Posterior cingulate gyrus (tissue), 11 donors: ENCODE results near the gene WDR90.
A peak's percentile ranks its signal among the peaks of the same experiment; 100 is the strongest.

Experiments used
- DNase-seq, 10 donors: peaks; one replicate each; pipeline versions ENCODE4 v3.0.0 to v3.0.0-alpha.2; 2020 to 2021; ENCODE audit warnings: mixed read lengths in 3 of 10
- intact Hi-C: fragments of 100-400 bp; cut with DNase I; formaldehyde crosslinking; loops from one replicate; pipeline ENCODE4 v1.15.1; 2023

WDR90 gene

DNA sequence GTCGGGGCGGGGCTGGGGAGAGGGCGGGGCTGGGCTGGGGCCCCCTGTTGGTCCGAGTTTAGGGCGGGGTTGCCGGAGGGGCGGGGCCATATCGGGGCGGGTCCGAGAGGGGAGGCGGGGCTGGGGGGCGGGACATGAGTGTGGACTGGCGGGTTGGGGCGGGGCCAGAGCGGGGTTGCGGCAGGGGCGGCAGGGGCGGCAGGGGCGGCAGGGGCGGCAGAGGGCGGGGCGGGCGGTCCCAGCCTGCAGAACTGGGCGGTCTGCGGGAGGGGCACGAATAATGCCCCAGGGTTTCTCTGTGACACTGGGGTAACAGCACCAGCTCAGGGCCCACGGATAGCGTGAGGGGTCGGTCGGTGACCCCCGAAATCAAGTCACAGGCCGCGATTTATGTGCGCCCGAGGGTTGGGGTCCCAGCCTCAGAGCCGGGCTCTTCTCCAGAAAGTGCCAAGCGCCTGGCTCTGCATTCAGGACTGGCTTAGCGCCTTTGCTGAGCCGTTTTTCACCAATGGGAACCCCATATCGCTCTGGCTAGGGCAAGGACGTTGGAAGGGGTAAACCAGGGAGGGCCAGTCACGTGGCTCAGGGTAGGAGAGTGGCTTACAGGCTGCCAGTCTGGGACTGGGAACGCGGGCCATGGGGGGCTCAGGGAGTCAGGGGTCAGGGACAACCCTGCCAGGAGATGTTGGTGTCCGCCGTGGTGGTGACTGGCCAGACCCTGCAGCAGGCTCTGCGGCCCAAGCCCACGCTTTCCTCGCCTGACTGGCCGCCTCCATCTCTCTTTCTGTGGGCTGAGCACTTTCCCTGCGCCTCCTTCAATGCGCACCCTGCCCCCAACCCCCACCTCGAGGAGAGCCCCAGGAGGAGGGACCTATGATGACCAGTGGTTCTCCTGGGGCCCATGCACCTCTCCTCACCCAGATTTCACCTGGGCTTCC, 11.8 kb upstream of the WDR90 start:
- intact Hi-C loops = loop anchor here (2.0 kb wide), 1 partner anchor 45 kb away; no protein-coding TSS in a partner anchor
- peak; percentile 83 to 98 (median 93) for DNase-seq

DNA sequence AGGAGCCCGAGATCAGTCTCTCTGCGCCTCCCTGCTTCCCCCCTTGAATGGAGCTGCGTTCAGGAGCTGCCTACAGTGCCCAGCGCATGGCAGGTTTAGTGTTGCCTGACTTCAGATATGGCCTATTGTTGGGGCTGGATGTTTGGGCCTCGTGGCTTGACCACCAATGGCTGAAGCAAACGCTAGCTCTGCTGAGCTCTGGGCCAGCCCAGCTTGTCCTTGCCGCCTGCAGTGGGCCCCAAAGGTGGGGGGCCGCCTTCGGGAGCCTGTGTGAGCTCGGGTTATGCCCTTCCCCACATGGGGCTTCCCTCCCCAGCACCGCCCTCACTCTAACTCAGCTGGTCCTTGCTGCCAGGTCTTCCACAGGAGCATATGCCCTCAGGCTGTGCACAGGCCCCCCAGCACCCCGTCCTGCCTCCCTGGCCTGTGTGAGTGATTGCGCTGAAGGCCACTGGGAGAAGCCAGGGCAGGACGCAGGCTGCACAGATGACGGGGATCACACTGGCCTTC, 11.1 kb upstream of the WDR90 start:
- DNase-seq = no peak
- intact Hi-C loops = no loop called here

DNA sequence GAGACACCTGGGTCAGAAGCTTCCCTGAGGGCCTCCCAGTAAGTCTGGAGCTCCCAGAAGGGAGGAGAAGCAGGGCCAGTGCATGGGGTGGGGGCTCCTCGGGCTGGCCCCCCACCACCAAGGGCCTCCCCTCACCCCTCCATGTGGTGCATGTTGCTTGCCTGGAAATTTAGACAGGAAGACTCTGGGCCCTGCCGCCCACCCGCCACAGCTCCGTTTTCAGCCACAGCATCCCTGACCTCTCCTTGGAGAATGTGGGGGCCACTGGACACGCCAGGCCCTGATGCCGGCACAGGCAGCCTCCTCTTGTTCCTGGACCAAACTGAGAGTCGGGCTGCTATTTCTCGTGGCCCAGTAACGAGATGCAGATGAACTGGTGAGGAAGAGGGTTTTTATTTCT, 10.3 kb upstream of the WDR90 start:
- intact Hi-C loops = no loop called here
- DNase-seq = no peak

DNA sequence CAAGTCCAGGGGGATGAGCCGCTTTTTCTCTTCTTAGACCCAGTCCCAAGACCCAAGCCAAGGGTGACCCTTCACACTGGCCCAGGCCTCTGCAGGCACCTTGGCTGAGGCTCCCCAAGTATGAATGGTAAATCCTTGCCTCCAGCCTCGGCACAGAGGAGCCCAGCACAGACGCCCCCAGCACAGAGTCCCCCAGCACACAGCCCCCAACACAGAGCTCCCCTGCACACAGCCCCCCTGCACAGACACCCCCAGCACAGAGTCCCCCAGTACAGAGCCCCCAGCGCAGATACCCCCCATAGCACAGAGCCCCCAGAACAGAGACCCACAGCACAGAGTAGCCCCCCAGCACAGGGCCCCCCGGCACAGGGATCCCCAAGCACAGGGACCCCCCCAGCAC, 8.6 kb upstream of the WDR90 start:
- intact Hi-C loops = no loop called here
- DNase-seq = no peak

GRCh38 chr16:641326-642188, 7.6 kb upstream of the WDR90 start, which contains the start of gene MCRIP2:
MCRIP2 (plus strand) TSS chr16:641828; CDS start chr16:641992, 164 bp downstream.
- intact Hi-C loops = no loop called here
- DNase-seq = peak; percentile 62 to 96 (median 81)

DNA sequence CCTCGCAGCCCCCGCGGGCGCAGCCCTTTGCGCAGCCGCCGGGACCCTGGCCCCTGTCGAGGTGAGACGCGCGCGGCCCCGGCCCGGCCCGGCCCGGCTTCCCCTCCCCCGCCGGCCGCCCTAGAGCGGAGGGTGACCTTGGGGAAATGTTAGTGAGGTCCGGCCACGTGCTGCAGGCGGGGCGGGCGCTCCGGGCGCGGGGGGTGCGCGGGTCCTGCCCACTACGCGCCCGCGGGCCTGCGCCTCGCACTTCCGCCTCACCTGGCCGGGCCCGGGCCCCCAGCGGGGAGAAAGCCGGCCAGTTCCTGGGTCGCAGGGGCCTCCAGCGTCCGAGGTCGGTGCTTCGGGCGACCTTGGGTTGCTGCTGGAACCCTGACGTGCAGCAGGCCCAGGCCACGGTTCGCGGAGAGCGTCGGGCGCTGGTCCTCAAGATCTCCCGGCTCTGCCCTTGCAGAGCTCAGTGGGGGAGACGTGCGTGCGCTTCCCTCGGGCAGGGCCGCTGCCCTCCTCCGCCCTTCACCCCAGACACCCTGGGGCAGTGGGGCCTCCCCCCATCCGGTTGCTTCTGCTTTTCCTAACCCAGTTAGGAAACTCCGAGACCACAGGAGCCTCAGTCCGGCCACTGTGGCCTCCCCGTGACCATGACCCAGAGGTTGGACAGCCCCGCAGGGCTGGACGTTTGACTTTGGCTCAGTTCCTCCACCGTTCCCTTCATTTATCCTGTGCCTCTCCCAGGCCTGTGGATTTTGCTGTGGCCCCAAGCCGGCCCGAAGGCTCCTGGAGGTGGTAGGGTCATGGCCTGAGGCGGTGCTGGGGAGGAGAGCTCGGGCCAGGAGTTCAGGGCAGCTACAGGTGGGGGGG, 6.7 kb upstream of the WDR90 start:
- DNase-seq = peak in 4 of 10 donors; percentile 31 to 87 (median 48)
- intact Hi-C loops = no loop called here

DNA sequence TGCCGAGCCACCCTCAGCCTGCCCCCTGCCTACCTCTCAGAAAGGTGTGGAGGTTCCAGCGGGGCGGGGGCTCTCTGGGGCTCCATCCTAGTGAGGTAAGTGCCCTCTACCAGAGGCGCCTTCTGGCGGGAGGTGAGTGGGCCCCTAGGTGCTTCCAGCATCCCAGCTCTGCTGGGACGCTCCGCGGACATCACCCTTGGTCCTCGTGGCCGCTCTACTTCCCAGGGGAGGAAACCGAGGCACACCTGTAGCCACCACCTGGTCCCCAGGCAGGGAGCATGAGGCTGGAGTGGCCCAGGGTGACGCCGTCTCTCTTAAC, 6.2 kb upstream of the WDR90 start:
- no peak for DNase-seq
- intact Hi-C loops = no loop called here

GRCh38 chr16:644556-644955, 4.6 kb upstream of the WDR90 start:
- DNase-seq = no peak

GRCh38 chr16:645852-646678, 3.1 kb upstream of the WDR90 start:
- DNase-seq = no peak
- intact Hi-C loops = no loop called here

More at GRCh38 chr16:644556-644955, 4.6 kb upstream of the WDR90 start:
- intact Hi-C loops = no loop called here

GRCh38 chr16:646679-647172, 2.4 kb upstream of the WDR90 start:
- intact Hi-C loops = no loop called here
- DNase-seq = no peak

DNA sequence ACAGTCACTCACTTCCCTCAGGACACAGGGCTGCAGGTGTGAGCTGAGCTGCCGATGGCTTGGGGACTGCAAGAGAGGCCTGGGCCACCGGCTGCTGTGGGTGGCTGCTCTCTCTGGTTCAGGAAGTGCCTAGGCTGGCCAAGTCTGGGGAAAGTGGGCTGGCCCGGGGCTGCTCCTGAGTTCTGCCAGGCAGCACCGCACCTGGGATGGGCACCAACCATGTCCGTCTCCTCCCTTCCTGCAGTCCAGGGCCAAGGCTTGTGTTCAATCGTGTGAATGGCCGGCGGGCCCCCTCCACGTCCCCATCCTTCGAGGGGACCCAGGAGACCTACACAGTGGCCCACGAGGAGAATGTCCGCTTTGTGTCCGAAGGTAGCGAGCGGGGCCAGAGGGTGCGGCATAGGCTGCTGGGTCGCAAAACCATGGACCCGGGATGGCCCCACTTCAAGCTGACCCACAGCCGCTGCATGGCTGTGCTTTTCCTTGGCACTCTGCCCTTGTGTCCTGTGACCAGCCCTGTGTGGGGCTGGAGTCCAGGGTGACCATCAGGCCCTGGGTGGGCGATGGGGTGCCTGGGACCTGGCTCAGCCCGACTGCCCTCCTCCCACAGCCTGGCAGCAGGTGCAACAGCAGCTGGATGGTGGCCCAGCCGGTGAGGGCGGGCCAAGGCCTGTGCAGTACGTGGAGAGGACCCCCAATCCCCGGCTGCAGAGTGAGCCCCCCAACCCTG, 1.8 kb upstream of the WDR90 start:
- intact Hi-C loops = no loop called here
- no peak for DNase-seq

- intact Hi-C loops = no loop called here
- no peak for DNase-seq
Measured at GRCh38 chr16:648071-648780, 939 bp upstream of the WDR90 start.

DNA sequence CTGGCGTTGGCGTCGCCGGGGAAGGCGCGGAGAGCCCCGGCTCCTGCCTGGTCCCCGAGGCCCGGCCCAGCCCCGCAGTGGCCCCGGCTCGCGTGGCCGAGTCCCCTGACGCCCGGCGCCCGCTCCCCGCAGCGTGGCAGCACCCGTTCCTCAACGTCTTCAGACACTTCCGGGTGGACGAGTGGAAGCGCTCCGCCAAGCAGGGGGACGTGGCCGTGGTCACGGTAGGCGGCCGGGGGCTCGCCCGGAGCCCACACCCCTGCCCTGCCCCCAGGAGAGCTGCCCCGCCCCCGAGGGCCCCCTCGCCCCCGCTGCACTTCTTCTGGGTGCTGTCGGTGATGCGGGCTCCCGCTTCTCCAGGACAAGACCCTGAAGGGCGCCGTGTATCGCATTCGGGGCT, 466 bp downstream of the WDR90 start:
- no peak for DNase-seq
- intact Hi-C loops = no loop called here

- DNase-seq = no peak
- intact Hi-C loops = no loop called here
Measured at GRCh38 chr16:651844-652243, 2.7 kb downstream of the WDR90 start.

GRCh38 chr16:652454-653305, 3.5 kb downstream of the WDR90 start:
- DNase-seq = no peak

GRCh38 chr16:654034-654433, 4.9 kb downstream of the WDR90 start:
- DNase-seq = no peak
- intact Hi-C loops = no loop called here

More at GRCh38 chr16:652454-653305, 3.5 kb downstream of the WDR90 start:
- intact Hi-C loops = no loop called here

DNA sequence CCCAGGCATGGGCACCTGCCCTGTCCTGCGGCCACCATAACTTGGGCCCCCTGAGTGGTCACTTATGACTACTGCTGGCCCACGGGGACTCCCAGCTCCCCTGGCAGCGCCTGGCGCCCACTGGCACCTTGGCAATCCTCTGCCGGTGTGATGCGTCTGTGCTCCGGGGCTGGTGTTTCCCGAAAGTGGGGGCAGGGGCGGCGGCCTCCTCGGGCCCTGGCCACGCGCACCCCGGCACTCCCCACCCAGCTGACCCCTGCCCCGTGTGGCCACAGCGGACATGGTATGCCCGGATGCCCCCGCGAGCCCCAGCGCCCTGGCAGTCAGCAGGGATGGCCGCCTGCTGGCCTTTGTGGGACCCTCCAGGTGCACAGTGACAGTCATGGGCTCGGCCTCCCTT, 8.3 kb downstream of the WDR90 start:
- DNase-seq = no peak

More for the DNA sequence above, 8.3 kb downstream of the WDR90 start:
- intact Hi-C loops = no loop called here
